Heart left ventricle (tissue), 13 donors: ENCODE results near the gene CCDC197.

Experiments
- CTCF ChIP-seq, 12 donors: fragments of 200-600 bp; sonication (generic) in 4 of 12; IDR thresholded peaks; one replicate each; pipeline versions ENCODE4 v1.5.0 to v1.8.0; 2018 to 2022; ENCODE audit warnings: antibody characterized with exemption in 12 of 12, mild to moderate bottlenecking in 5 of 12
- POLR2A ChIP-seq, 2 donors: fragments of 450-650 bp; IDR thresholded peaks; one replicate each; pipeline ENCODE4 v1.6.1; 2017; ENCODE audit warnings: antibody characterized with exemption in 2 of 2, mild to moderate bottlenecking in 2 of 2, moderate library complexity in 2 of 2
- donor health status: ischemic (EF 13 %, LVEDD 7.1; RV severe dilation, severe dysfunction).
- donor health status: DM: no; HTN: yes; CAD: no.
- donor health status: DM: no; HTN: no; CAD: no.
- donor health status: ischemic (EF 25% LVEDD 6.9; RV normal size, moderate dysfunction).
- donor health status: ischemic (EF 25% LVEDD 5.7; RV mildly dilated, moderate dysfunction).
- donor health status: ischemic (EF 35%, LVEDD 5.7; RV mildly dilated, moderate dysfunction).
- donor health status: nonischemic (EF 11% LVEDD 7.7; RV severe dilation, severe dysfunction).
- donor health status: DM: yes; HTN: yes; CAD: no.
- donor health status: PGD.
- donor health status: ischemic (EF 29% LVEDD 5.4; RV normal size, mild dysfunction).
- donor health status: nonischemic (EF 23%, LVEDD 6.1; RV moderate dilation, normal function).

GRCh38 chr14:94038510-94038909 is 41.4 kb downstream of the CCDC197 start:
- no peak for TF ChIP-seq POLR2A (IDR thresholded peaks at IDR 0.05)
- no peak for TF ChIP-seq CTCF (IDR thresholded peaks at IDR 0.05)
